ENCODE data around the gene MTM1.
A peak's percentile ranks its signal among the peaks of the same experiment; 100 is the strongest.

MTM1 gene

DNA sequence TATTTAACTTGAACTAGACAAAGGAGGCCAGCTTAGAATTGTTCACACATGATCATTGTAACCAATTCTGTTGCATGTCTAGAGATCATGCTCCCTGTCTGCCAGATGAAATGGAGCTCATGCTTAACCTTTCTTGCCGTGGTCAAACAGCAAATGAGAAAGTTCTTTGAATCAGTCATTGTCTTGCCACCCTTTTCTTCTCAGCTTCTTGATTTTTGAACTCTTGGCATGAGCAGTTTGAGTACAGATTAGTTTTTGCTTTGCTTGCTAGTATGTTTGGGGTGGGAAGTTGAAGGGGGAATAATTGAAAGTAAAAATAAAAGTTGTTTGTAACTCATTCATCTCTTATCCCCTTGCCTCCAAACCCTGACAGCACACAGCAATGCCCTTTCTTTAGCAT, 4.7 kb downstream of the MTM1 start:
- TF ChIP-seq, protein P1, sequence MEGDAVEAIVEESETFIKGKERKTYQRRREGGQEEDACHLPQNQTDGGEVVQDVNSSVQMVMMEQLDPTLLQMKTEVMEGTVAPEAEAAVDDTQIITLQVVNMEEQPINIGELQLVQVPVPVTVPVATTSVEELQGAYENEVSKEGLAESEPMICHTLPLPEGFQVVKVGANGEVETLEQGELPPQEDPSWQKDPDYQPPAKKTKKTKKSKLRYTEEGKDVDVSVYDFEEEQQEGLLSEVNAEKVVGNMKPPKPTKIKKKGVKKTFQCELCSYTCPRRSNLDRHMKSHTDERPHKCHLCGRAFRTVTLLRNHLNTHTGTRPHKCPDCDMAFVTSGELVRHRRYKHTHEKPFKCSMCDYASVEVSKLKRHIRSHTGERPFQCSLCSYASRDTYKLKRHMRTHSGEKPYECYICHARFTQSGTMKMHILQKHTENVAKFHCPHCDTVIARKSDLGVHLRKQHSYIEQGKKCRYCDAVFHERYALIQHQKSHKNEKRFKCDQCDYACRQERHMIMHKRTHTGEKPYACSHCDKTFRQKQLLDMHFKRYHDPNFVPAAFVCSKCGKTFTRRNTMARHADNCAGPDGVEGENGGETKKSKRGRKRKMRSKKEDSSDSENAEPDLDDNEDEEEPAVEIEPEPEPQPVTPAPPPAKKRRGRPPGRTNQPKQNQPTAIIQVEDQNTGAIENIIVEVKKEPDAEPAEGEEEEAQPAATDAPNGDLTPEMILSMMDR (conservative IDR thresholded peaks at IDR 0.05; ENCODE audit: low read depth), result no peak
- no peak overlapping the region for H3K27ac ChIP-seq
- POLR2A ChIA-PET (ENCODE audit: low non-redundant PET), result no interaction called here
- CTCF ChIA-PET, result no interaction called here
- no peak for DNase-seq (ENCODE audit: low spot score)

DNA sequence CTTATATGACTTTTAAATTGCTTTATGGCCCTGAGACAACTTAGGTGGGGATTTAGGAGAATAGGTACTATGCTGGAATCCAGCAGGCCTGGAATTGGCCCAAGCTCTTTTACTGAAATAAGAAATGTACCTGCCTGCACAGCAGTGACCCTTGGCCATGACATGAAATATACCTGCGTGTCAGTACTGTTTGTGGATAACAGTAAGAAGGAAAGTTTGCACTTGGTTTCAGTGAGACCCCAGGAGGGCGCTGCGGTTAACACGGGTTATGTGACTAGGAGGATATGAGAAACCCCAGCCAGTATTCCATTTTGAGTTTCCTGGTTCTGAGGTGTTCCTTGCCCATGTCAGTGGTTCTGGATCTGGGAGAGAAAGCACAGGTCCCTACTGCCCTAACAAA, 5.3 kb downstream of the MTM1 start:
- H3K27ac ChIP-seq, result no peak overlapping the region
- TF ChIP-seq, protein P1 (conservative IDR thresholded peaks at IDR 0.05; ENCODE audit: low read depth), result no peak
- DNase-seq (ENCODE audit: low spot score), result no peak
- ChIA-PET CTCF (no interaction called here), POLR2A (ENCODE audit: low non-redundant PET) (no interaction called here)

DNA sequence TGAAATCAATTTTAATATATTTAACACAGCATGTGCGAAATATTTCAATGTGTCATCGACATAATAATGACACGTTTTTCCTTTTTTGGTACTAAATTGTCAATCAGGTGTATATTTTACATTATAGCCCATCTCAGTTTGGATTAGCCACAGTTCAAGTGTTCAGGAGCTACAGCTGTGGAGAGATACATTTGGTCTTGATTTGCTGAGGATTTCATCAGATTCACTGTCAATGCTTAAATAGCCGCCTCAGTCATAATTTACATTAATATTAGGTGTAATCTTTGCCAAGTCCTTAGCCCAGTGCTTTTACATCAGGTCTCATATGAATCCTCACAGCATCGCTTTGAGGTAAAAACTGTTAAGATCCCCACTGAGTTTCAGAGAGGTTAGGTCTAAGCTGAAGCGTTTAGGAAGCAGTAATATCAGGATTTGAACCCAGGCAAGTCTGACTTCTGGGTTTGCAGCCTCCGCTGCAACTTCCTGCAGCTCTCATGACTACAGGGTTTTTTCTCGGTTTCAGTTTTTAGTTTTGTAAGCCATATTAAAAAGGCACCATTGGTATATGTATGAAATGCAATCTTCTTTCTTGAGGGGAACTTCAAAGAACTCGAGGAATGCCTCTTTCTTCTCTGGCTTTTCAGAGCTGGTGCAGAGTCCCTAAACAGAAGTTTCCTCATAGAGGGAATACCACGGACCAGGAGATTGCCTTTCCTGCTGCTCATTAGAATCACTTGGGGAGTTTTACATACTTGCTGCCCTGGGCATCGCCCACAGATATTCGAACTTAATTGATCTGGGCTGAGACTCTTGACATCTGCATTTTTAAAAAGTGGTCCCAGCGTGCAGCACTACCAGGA, 6.4 kb downstream of the MTM1 start:
- ChIA-PET CTCF (no interaction called here), POLR2A (ENCODE audit: low non-redundant PET) (no interaction called here)
- TF ChIP-seq, protein P1 (conservative IDR thresholded peaks at IDR 0.05; ENCODE audit: low read depth), result no peak
- peak overlapping the region; percentile 73 for H3K27ac ChIP-seq
- no peak for DNase-seq (ENCODE audit: low spot score)

DNA sequence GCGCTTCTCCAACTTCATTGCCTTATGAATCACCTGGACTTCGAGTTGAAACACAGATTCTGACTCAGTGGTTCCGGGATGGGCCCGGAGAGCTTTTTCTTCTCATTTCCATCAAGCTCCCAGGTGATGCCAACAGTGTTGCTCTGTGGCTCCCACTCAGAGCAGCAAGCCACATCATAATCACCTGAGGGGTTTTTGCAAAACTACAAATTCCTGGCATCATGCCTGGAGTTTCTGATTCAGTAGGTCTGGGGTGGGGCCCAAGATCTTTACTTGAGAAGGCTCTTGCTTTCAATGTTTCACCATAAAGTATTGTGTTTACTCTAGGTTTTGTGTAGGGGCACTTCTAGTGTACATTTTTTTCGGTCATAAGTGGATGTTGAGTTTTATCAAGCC, 7.0 kb downstream of the MTM1 start:
- CTCF ChIA-PET, result interaction anchor here (0.5 kb wide), 1 partner anchor 298 kb away, joined by 3 read pairs; no protein-coding TSS in a partner anchor
- POLR2A ChIA-PET (ENCODE audit: low non-redundant PET), result no interaction called here
- peak; percentile 73 for DNase-seq (ENCODE audit: low spot score)
- TF ChIP-seq, protein P1 (conservative IDR thresholded peaks at IDR 0.05; ENCODE audit: low read depth), result no peak
- H3K27ac ChIP-seq, result peak overlapping the region; percentile 73

DNA sequence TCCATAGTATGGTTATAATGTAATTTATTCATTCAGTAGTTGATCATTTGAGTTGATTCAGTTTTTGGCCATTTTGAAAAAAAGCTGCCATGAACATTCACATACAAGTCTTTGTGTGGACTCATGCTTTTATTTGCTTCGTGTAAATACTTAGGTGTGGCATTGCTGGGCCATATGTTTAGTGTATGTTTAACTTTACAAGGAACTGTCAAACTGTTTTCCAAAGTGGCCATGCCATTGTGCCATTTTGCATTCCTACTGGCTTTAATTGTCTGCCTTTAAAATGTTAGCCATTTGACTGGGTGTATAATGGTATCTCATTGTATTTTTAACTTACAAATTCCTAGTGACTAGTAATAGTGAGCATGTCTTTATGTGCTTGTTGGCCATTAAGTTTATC, 8.8 kb downstream of the MTM1 start:
- TF ChIP-seq, protein P1 (conservative IDR thresholded peaks at IDR 0.05; ENCODE audit: low read depth), result no peak
- ChIA-PET POLR2A (ENCODE audit: low non-redundant PET) (no interaction called here), CTCF (no interaction called here)
- no peak overlapping the region for H3K27ac ChIP-seq
- DNase-seq (ENCODE audit: low spot score), result no peak

DNA sequence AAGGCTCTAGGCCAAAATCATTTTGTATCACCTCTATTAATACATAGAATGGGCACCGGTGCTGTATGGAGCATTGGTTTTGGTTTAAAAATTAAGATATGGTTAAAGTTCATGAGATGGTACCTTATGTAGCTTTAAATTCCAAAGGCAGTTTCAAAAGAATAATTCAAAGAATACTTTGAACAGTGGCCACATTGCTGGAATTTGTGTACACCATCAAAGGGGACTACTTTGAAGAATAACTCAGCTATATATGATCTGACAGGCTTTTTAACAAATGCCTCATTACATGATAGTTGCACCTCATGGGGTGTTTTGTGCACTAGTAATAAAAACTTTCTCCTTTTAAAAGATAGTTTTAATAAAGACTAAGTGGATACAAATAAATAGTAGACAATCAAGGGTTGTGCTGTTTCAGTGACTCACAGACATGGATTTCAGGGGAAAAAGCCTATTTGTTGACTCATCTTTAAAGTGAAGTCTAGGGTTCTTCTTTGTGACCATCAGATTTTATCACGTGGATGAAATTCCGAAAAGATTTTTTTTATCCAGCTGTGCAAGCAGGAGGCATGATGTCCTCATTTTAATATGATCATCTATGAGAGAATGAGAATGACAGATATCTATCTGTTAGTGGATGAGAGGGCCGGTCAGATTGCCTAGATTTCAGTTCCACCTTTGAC, 12.8 kb downstream of the MTM1 start:
- no peak overlapping the region for H3K27ac ChIP-seq
- POLR2A ChIA-PET (ENCODE audit: low non-redundant PET), result no interaction called here
- peak; percentile 41 for DNase-seq (ENCODE audit: low spot score)
- TF ChIP-seq, protein P1 (conservative IDR thresholded peaks at IDR 0.05; ENCODE audit: low read depth), result no peak
- CTCF ChIA-PET, result no interaction called here

Data from RWPE1 (cell line).